HG03139 (cell line): ENCODE results near the gene DIAPH2.

ENCODE experiments used
- ATAC-seq: cut with Tn5 transposase; IDR thresholded peaks from one replicate; pipeline ENCODE4 v1.9.1; 2021; ENCODE audit not compliant: unreplicated experiment

DIAPH2 gene

GRCh38 chrX:96924581-96924980 lies 239.9 kb downstream of the DIAPH2 start:
- ATAC-seq = no peak

- no peak for ATAC-seq
These were observed 244.4 kb downstream of the DIAPH2 start for GRCh38 chrX:96929036-96929435.

GRCh38 chrX:96957718-96958117 lies 273.1 kb downstream of the DIAPH2 start:
- no peak for ATAC-seq

- no peak for ATAC-seq
These were observed 287.2 kb downstream of the DIAPH2 start for GRCh38 chrX:96971812-96972211.

GRCh38 chrX:96978906-96979305 lies 294.3 kb downstream of the DIAPH2 start:
- no peak for ATAC-seq

- ATAC-seq = no peak
These were observed 295.1 kb downstream of the DIAPH2 start for GRCh38 chrX:96979766-96980165.

GRCh38 chrX:96982161-96982560 lies 297.5 kb downstream of the DIAPH2 start:
- no peak for ATAC-seq

- ATAC-seq = no peak
These were observed 299.9 kb downstream of the DIAPH2 start for GRCh38 chrX:96984538-96984937.

GRCh38 chrX:96985046-96985445 lies 300.4 kb downstream of the DIAPH2 start:
- no peak for ATAC-seq

GRCh38 chrX:96987228-96987627 lies 302.6 kb downstream of the DIAPH2 start:
- no peak for ATAC-seq

- no peak for ATAC-seq
These were observed 305.4 kb downstream of the DIAPH2 start for GRCh38 chrX:96989830-96990571.

- no peak for ATAC-seq
These were observed 309.5 kb downstream of the DIAPH2 start for GRCh38 chrX:96994093-96994492.

- no peak for ATAC-seq
These were observed 312.6 kb downstream of the DIAPH2 start for GRCh38 chrX:96997196-96997595.

GRCh38 chrX:97000682-97001368 lies 316.2 kb downstream of the DIAPH2 start:
- ATAC-seq = no peak

- ATAC-seq = no peak
These were observed 321.5 kb downstream of the DIAPH2 start for GRCh38 chrX:97006167-97006566.

GRCh38 chrX:97009391-97009790 lies 324.7 kb downstream of the DIAPH2 start:
- ATAC-seq = no peak

- ATAC-seq = no peak
These were observed 326.9 kb downstream of the DIAPH2 start for GRCh38 chrX:97011540-97011939.

- no peak for ATAC-seq
These were observed 331.5 kb downstream of the DIAPH2 start for GRCh38 chrX:97016106-97016505.

GRCh38 chrX:97021680-97022079 lies 337.0 kb downstream of the DIAPH2 start:
- ATAC-seq = no peak

GRCh38 chrX:97026406-97026805 lies 341.8 kb downstream of the DIAPH2 start:
- no peak for ATAC-seq

- ATAC-seq = no peak
These were observed 342.8 kb downstream of the DIAPH2 start for GRCh38 chrX:97027384-97027922.

- ATAC-seq = no peak
These were observed 345.8 kb downstream of the DIAPH2 start for GRCh38 chrX:97030463-97030862.
